Muscle layer of colon (tissue), 2 donors: ENCODE measurements around the gene SHLD1.
"Not testable (repeated sequence)": the region's sequence is repeated elsewhere in the genome, so short reads cannot be mapped to it uniquely, and the experiment has no call there.

Experiments used
- H3K27ac ChIP-seq: one replicate; pipeline ENCODE4 v1.7.0; 2013; ENCODE audit warnings: low read depth, mild to moderate bottlenecking, low read length, moderate library complexity
- H3K27me3 ChIP-seq, 2 donors: one replicate each; pipeline ENCODE4 v1.7.0; 2013; ENCODE audit warnings: low read length in 2 of 2, mild to moderate bottlenecking in 2 of 2; ENCODE audit not compliant: insufficient read depth in 2 of 2, control insufficient read depth in 1 of 2
- H3K36me3 ChIP-seq: one replicate; pipeline ENCODE4 v1.7.0; 2013; ENCODE audit warnings: mild to moderate bottlenecking, low read length; ENCODE audit not compliant: insufficient read depth
- H3K4me1 ChIP-seq: one replicate; pipeline ENCODE4 v1.7.0; 2013; ENCODE audit warnings: mild to moderate bottlenecking, low read length; ENCODE audit not compliant: insufficient read depth
- H3K4me3 ChIP-seq, 2 donors: one replicate each; pipeline ENCODE4 v1.7.0; 2013; ENCODE audit warnings: low read length in 2 of 2, low read depth in 1 of 2, mild to moderate bottlenecking in 1 of 2, moderate library complexity in 1 of 2
- H3K9ac ChIP-seq: one replicate; pipeline ENCODE4 v1.7.0; 2013; ENCODE audit warnings: low read length
- H3K9me3 ChIP-seq: one replicate; pipeline ENCODE4 v1.7.0; 2013; ENCODE audit warnings: mild to moderate bottlenecking, low read length
- donor health status: abdominal sarcoma.
- donor health status: Adenocarcinoma of cecum.

SHLD1 gene

DNA sequence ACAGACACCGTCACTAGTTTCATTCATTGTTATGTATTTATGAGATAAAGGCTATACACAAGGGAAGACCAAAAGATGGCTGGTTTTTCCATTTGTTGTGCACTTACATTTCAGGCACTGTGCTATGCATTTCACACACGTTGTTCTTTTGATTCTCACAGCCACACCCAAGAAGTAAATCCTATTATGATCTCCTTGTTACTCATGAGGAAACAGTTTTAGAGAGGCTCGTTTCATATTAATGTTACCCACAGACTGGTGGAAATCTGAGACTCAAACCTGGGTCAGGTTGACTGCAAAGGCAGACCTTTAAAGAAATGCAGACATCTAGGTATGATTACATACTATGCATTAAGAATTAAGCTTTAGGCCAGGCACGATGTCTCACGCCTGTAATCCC is 34.9 kb downstream of the SHLD1 start:
- Histone ChIP-seq H3K4me3 (no peak overlapping the region), H3K27me3 (no peaks in the 10 kb centered on the region), H3K9ac (no peak overlapping the region), H3K36me3 (no peaks in the 10 kb centered on the region), H3K4me1 (peaks cover 14% of the 10 kb centered on the region), H3K27ac (no peak overlapping the region), H3K9me3 (no peaks in the 10 kb centered on the region)

DNA sequence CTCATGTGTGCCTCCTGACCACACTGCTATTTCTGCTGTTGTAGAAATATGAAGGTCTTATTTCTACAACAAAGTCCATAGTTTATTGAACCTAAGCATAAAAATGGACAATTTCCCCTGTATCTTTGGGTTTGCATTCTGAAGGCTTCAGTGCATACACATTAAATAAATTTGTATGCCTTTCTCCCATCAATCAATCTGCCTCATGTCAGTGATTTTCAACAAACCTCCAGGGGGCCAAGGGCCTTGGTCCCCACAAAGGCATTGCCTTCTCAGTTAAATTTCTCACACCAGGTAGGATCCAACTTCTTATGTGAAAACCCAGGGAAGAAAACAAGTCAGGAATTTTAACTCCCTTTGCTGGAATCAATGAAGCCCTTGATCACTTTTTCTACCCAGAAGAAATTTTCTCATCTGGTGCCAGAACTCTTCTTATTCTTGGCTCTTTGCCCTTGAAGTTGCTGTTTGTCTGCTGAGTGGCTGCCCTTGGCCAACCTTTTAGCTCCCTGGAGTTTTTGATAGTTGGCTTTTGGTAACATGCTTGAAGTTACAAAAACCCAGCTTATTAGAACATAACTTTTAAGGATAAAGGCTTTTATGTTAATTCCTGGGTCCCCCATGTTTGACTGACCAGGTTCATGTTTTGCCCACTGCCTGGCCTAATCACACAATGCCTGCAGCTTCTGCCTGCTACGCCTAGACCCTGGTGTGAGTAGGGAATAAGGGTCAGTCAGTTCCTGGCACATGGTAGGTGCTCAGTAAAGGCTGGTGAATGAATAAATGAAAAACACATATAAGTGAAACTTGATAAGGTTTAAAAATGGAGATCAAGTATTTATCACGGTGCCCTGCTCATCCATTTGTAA is 37.0 kb downstream of the SHLD1 start:
- no peak overlapping the region for H3K9ac ChIP-seq
- H3K27me3 ChIP-seq, result no peaks in the 10 kb centered on the region
- H3K36me3 ChIP-seq, result no peaks in the 10 kb centered on the region
- no peak overlapping the region for H3K4me3 ChIP-seq
- H3K27ac ChIP-seq, result no peak overlapping the region
- H3K4me1 ChIP-seq, result peaks cover 14% of the 10 kb centered on the region
- H3K9me3 ChIP-seq, result no peaks in the 10 kb centered on the region

DNA sequence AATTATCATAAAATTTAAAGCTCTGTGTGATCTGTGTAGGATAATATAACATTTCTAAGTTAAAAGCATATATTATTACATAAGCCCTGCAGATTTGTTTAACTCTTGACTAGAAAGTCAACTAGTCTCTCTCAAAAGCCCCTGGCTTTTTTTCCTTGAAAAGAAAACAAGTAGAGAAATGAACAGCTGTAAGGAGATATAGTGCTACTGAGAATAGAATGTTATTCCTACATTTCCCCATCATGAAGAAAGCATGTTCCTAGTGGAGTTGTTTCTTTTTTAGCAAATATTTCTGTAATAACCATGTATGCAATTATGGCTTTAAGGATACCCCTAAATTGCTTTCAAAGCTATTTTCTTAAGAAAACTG is 37.6 kb downstream of the SHLD1 start:
- no peak overlapping the region for H3K27ac ChIP-seq
- peaks cover 14% of the 10 kb centered on the region for H3K4me1 ChIP-seq
- no peak overlapping the region for H3K9ac ChIP-seq
- no peaks in the 10 kb centered on the region for H3K9me3 ChIP-seq
- H3K4me3 ChIP-seq, result no peak overlapping the region
- no peaks in the 10 kb centered on the region for H3K27me3 ChIP-seq
- no peaks in the 10 kb centered on the region for H3K36me3 ChIP-seq

DNA sequence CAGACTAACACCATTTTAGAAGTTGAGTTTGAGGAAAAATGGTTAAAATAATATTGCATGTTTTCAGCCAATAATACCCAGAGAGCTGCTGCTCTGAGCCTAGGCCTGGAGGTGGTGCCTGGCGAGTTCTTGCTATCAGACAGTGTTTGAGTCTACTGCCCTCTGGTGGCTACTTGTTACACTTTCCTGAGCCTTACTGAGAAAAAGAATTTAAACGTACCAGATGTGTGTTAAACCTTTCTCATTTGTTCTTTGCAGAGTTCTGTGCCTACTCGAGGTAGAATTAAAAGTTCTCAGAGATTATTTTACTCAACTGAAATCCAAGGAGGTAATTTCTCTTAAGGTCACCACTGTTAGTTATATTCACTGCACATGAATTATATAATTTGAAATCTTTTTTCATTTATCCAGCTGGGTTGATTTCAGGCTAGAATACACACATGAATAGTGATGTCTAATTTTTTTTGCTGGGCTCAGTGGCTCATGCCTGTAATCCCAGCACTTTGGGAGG is 38.2 kb downstream of the SHLD1 start:
- Histone ChIP-seq H3K4me3 (no peak overlapping the region), H3K4me1 (peaks cover 14% of the 10 kb centered on the region), H3K9me3 (no peaks in the 10 kb centered on the region), H3K9ac (no peak overlapping the region), H3K27ac (no peak overlapping the region), H3K36me3 (no peaks in the 10 kb centered on the region), H3K27me3 (no peaks in the 10 kb centered on the region)

DNA sequence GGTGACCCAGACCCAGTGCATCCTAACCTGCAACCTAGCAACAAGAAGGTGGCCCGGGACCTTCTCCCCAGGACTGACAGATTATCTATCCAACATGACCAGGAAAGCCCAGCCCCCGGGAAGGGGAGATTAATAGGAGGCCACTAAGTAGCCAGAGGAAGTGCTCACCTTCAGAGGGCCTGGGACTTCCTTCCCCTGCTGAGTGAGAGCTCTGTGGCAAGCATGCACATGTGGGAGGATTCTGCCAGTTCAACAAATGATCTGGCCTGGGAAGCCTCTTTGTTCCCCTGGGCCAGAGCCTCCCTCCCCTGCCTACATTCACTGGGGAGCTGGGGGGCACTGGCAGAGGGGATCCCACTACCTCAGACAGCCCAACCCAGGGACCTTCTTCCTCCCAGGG is 39.6 kb downstream of the SHLD1 start:
- Histone ChIP-seq H3K4me3 (no peak overlapping the region), H3K36me3 (no peaks in the 10 kb centered on the region), H3K27me3 (no peaks in the 10 kb centered on the region), H3K9me3 (no peaks in the 10 kb centered on the region), H3K27ac (no peak overlapping the region), H3K4me1 (peaks cover 14% of the 10 kb centered on the region), H3K9ac (no peak overlapping the region)

DNA sequence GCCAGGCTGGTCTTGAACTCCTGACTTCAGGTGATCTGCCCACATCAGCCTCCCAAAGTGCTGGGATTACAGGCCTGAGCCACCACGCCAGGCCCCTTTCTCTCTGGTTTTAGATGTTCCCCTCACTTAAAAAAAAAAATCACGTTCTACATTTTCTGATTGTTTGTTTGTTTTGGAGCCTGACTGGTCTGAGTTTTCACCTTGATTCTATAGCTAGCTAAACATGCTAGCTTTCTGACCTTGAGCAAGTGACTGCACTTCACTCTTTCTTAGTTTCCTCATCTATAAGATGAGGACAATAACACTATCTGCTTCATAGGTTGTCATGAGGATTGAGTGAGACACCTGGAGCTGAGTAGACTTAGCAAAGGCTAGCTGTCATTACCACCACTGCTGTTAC is 43.7 kb downstream of the SHLD1 start:
- H3K4me1 ChIP-seq, result no peaks in the 10 kb centered on the region
- no peaks in the 10 kb centered on the region for H3K27me3 ChIP-seq
- H3K9me3 ChIP-seq, result no peaks in the 10 kb centered on the region

DNA sequence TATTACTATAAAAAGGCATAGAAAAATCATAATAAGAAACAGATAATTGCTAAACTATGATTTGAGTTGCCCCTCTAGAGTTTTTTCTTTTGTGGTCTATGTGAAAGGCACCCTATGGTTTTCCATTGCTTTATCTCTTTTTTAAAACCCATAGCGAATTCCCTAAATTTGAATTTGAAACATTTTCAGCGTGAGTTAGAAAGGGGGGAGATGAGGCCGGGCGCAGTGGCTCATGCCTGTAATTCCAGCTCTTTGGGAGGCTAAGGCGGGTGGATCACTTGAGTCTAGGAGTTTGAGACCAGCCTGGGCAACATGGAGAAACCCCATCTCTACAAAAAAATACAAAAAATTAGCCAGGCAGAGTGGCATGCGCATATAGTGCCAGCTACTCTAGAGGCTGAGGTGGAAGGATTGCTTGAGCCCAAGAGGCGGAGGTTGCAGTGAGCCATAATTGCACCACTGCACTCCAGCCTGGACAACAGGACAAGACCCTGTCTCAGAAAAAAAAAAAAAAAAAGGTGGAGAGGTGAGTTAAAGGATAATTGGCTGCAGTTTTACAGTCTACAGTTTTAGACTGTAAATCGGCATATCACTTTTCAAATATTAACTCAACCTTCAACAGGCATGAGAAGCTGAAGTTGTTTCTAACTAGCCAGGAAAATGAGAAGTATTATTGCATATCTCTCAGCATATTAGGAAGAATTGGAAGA is 46.3 kb downstream of the SHLD1 start:
- Histone ChIP-seq H3K27me3 (no peaks in the 10 kb centered on the region), H3K4me1 (no peaks in the 10 kb centered on the region), H3K36me3 (no peaks in the 10 kb centered on the region), H3K27ac (no peak overlapping the region), H3K9ac (no peak overlapping the region), H3K4me3 (no peak overlapping the region), H3K9me3 (no peaks in the 10 kb centered on the region)

More for the DNA sequence above, 43.7 kb downstream of the SHLD1 start:
- H3K27ac ChIP-seq, result no peak overlapping the region
- no peaks in the 10 kb centered on the region for H3K36me3 ChIP-seq
- no peak overlapping the region for H3K4me3 ChIP-seq
- H3K9ac ChIP-seq, result no peak overlapping the region

DNA sequence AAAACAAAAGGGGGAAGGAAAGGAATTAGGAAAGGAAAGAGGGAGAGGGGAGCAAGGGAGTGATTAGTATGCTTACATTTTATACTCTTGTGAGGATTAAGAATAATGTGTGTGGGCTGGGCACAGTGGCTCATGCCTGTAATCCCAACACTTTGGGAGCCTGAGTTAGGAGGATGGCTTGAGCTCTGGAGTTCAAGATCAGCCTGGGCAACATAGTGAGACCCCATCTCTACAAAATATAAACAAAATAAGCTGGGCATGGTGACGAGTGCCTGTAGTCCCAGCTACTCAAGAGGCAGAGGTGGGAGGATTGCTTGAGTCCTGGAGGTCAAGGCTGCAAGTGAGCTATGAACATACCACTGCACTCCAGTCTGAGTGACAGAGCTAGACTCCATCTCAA is 47.0 kb downstream of the SHLD1 start:
- Histone ChIP-seq H3K27me3 (no peaks in the 10 kb centered on the region), H3K9me3 (no peaks in the 10 kb centered on the region), H3K9ac (no peak overlapping the region), H3K4me3 (no peak overlapping the region), H3K36me3 (no peaks in the 10 kb centered on the region), H3K27ac (no peak overlapping the region), H3K4me1 (no peaks in the 10 kb centered on the region)

DNA sequence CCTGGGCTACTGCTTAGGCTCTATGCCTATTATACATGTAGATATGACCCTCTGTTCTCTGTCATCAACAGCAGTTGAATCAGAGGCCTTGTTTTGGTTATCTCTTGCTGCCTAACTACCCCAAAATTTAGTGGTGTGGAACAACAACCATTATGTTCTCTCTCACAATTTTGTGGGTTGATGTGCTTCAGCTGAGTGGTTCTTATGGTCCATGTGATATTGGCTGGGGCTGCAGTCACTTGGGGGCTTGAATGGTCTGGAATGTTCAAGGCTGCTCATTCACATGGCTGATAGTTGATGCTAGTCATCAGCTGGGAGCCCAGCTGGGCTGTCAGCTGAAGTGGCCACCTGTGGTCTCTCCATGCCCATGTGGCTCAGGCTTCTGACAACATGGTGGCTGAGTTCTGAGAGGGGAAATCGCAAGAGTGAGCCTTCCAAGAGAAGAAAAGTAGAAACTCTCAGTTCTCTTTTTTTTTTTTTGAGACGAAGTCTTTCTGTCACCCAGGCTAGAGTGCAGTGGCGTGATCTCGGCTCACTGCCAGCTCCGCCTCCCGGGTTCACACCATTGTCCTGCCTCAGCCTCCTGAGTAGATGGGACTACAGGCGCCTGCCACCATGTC is 47.8 kb downstream of the SHLD1 start:
- Histone ChIP-seq H3K4me1 (no peaks in the 10 kb centered on the region), H3K4me3 (no peak overlapping the region), H3K9me3 (no peaks in the 10 kb centered on the region), H3K27ac (no peak overlapping the region), H3K36me3 (no peaks in the 10 kb centered on the region), H3K27me3 (no peaks in the 10 kb centered on the region), H3K9ac (no peak overlapping the region)

DNA sequence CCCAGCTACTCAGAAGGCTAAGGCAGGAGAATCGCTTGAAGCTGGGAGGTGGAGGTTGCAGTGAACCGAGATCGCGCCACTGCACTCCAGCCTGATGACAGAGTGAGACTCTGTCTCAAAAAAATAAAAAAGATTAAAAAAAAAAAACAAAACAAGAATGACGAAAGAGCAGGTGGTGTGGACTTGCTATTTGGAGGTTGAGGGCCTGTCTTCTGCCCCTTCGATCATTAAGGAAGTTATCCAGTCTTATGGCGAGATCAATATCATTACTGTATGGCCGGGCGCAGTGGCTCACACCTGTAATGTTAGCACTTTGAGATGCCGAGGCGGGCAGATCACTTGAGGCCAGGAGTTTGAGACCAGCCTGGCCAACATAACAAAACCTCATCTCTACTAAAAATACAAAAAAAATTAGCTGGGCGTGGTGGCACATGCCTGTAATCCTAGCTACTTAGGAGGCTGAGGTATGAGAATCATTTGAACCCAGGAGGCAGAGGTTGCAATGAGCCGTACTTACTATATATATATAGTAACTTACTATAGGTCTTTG is 53.6 kb downstream of the SHLD1 start:
- H3K9me3 ChIP-seq, H3K36me3 ChIP-seq, H3K4me3 ChIP-seq, H3K27ac ChIP-seq, H3K4me1 ChIP-seq, H3K27me3 ChIP-seq, H3K9ac ChIP-seq: not testable (repeated sequence)

DNA sequence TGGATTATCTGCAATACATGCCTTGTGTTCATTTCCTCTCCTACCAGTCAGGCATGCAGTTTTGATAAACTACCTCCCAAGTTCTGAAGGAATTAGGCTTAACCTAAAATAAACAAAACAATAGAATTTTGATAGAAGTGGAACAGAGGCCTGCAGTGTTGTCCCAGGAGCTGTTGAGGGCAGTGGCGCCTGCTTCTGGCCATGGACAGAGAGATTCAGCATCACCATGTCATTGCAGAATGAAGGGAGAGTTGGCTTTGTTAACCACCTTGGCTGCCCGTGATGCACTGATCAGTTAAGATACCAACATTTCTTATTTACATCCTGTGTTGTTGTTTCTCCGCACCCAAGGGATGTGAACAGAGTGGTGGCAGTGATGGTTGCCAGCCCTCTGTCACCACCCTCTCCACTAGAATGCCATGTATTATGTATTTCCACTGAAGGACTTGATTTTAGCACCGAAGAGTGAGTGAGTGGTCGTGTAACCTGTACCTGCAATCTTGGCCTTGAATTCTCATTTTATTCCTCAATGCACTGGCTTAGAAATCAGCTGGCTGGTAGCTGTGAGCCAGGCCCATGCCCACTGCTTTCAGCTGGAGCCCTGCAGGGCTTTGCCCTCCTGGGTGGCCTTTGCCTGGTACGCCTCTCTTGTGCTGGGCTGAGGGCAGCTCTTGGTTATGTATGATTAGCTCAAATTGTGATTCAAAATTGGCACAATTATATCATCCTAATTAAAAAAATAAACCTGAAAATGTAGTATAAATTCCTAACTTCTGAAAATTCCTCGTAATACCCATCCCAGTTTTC is 56.5 kb downstream of the SHLD1 start:
- Histone ChIP-seq H3K27me3 (no peaks in the 10 kb centered on the region), H3K36me3 (no peaks in the 10 kb centered on the region), H3K4me3 (no peak overlapping the region), H3K27ac (no peak overlapping the region), H3K9me3 (no peaks in the 10 kb centered on the region), H3K4me1 (no peaks in the 10 kb centered on the region), H3K9ac (no peak overlapping the region)
